ENCODE data around the gene CDH16.

Gene CDH16

GRCh38 chr16:66926171-66926947 lies 7.7 kb upstream of the CDH16 start:
- DNase-seq (ENCODE audit: low read depth) = no peak
- no peak overlapping the region for H3K4me3 ChIP-seq (ENCODE audit: low read length)
- TF ChIP-seq CTCF (conservative IDR thresholded peaks at IDR 0.05; ENCODE audit: low read length) = no peak

DNA sequence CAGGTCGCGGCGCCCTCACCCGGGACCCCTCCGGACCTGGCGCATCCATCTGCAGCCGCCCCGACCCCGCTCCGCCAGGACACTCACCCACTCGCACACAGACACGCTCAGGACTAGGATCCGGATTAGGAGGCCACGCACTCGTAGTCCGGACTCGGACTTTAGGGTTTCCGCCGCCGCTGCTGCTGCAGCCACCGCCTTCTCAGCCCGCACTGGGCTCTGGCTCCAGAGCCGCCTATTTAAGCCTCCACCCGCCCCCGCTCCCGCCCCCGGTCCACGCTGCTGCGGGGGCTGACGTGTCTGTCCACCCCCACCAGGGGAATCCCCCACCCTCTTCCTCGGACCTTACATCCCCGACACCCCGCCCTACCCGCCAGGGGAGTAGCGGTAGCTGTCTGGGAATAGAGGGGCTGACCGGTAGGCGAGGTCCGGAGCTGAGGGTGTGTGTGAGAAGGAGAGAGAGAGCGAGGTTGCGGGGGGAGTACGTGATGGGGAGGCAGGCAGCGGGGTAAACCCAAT lies 6.7 kb upstream of the CDH16 start, which contains the start of gene RRAD:
TSS of gene RRAD (minus strand) at position 214 of the 519 bp plus-strand sequence. CDS start 356 bp downstream, outside the sequence.
- DNase-seq (ENCODE audit: low read depth) = peak; percentile 44
- H3K4me3 ChIP-seq (ENCODE audit: low read length) = peak within 1 kb of the TSS; percentile 50
- no peak for TF ChIP-seq CTCF (conservative IDR thresholded peaks at IDR 0.05; ENCODE audit: low read length)

DNA sequence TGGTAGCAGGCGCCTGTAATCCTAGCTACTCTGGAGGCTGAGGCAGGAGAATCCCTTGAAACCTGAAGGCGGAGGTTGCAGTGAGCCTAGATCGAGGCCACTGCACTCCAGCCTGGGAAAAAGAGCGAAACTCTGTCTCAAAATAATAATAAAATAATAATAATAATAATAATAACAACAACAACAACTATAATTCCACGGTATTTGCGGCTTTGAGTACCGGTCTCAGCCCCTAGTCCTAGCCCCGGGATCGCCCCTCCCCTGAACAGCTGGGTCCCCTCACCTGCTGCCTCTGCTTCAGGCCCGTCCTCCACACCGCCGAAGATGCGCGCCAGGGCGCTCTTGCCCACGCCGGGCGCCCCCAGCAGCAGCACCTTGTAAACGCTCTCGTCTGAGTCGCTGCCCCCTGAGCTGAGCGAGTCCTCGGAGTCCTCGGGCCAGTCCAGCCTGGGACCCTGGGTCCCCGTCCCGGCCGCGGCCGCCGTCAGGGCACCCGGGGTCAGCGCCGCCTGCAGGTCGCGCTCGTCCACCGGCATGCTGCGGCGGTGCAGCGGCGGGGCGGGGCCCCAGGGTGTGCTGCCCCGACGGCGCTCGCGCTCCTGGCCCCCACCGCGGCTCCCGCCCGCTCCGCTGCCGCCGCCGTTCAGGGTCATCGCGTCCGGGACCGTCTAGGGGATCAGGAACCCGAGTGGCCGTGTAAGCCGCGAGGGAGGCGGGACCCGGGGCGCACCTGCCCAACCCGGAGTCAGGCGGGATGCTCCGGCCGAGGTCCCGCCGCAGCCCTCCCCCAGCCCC lies 6.0 kb upstream of the CDH16 start:
- no peak; the same call in 1 of the 2 replicates for TF ChIP-seq CTCF (conservative IDR thresholded peaks at IDR 0.05; ENCODE audit: low read length)
- no peak for DNase-seq (ENCODE audit: low read depth)
- H3K4me3 ChIP-seq (ENCODE audit: low read length) = peak overlapping the region; percentile 50

GRCh38 chr16:66923866-66924265 lies 5.2 kb upstream of the CDH16 start:
- no peak overlapping the region for H3K4me3 ChIP-seq (ENCODE audit: low read length)
- DNase-seq (ENCODE audit: low read depth) = no peak
- no peak for TF ChIP-seq CTCF (conservative IDR thresholded peaks at IDR 0.05; ENCODE audit: low read length)

GRCh38 chr16:66923247-66923731 lies 4.6 kb upstream of the CDH16 start:
- DNase-seq (ENCODE audit: low read depth) = no peak
- no peak for TF ChIP-seq CTCF (conservative IDR thresholded peaks at IDR 0.05; ENCODE audit: low read length)
- H3K4me3 ChIP-seq (ENCODE audit: low read length) = no peak overlapping the region

DNA sequence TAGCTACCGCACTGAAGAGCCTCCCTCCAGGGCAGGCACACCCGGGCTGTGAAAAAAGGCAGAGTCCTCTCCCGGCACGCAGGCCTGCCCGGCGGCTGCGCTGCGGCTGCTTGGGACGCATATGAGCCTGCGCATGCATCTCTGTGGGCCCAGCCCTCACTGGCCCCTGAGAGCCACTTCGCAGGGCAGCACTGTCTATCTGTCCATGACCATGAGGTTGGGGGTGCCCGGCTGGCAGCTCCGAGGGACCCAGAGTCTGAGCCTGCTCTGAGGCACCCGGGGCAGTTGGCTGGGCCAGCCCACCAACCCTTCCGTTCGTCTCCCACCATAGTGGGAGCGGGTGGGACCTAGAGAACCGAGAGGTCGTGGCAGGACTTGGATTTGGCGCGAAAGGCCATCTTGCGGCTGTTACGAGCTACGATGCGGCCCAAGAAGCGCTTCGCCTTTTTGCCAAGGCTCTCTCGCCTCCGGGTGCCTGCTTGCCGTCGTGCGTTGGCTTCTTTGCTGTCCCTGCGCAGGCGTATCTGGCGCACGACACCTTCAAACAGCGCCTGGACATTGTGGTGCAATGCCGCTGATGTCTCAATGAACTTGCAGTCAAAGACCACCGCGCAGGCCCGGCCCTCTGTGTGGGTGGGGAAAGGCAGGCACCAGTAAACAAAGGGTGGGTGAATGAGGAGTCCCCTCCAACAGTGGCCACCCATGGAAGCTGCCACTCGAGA lies 3.2 kb upstream of the CDH16 start:
- no peak for TF ChIP-seq CTCF (conservative IDR thresholded peaks at IDR 0.05; ENCODE audit: low read length)
- no peak overlapping the region for H3K4me3 ChIP-seq (ENCODE audit: low read length)
- no peak for DNase-seq (ENCODE audit: low read depth)

Data from AG10803 (cell line).